ENCODE measurements around the gene KDM6B. TPM values are rescaled to one million over a fixed set of nuclear protein-coding genes. Genes with fewer than 3 reads are reported as not detected.

The KDM6B gene
- total RNA-seq, 1 donor from 2014 or later, result 46.1 TPM

DNA sequence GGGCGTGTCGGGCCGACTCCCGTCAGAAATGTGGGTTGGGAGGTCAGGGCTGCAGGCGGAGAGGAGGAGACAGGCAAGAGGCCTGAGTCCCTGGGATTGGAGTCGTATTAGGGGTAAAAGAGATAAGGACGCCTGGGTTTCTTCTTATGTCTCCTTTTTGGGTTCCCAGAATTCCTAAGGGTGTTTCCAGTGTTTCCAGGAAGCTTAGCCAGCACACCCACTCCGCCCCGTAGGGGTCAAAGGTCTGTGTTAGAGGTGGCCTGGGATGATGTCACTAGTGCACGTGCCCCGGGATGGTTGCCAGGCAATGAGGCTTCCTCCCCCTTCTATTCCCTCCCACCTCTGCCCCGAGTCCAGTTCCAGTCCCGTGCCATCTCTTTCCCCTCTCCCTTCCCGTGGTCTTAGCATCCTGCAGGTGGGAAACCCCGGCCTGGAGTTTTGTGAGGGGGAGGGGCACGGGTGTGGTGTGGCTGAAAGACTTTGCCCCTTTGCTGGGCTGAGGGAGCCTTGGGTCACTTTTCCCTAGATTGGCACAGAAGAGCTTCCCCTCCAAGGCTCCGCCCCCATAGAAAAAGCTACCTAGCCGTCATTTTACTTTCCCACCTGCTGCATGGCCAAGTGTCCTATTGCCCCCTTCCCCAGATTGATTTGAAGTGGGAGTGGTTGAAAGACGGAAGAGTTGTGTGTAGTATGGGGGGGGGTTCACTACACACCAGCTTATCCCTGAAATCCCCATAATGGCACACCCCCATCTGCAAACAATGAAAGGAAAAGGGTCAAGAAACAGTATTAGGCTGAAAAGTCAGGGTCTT is 2.8 kb downstream of the KDM6B start:
- peak overlapping the region; percentile 87 for H3K4me3 ChIP-seq
- peak; percentile 35 to 40 for ATAC-seq
- peak; percentile 91 for DNase-seq
- no peaks in the 10 kb centered on the region for H3K27me3 ChIP-seq (ENCODE audit: low read depth)
- peak overlapping the region; percentile 99 for H3K27ac ChIP-seq
- peaks cover 8% of the 10 kb centered on the region for H3K36me3 ChIP-seq
- TF ChIP-seq, protein P1, sequence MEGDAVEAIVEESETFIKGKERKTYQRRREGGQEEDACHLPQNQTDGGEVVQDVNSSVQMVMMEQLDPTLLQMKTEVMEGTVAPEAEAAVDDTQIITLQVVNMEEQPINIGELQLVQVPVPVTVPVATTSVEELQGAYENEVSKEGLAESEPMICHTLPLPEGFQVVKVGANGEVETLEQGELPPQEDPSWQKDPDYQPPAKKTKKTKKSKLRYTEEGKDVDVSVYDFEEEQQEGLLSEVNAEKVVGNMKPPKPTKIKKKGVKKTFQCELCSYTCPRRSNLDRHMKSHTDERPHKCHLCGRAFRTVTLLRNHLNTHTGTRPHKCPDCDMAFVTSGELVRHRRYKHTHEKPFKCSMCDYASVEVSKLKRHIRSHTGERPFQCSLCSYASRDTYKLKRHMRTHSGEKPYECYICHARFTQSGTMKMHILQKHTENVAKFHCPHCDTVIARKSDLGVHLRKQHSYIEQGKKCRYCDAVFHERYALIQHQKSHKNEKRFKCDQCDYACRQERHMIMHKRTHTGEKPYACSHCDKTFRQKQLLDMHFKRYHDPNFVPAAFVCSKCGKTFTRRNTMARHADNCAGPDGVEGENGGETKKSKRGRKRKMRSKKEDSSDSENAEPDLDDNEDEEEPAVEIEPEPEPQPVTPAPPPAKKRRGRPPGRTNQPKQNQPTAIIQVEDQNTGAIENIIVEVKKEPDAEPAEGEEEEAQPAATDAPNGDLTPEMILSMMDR (IDR thresholded peaks at IDR 0.05), result no peak
- H3K9me3 ChIP-seq, result no peaks in the 10 kb centered on the region
- peaks cover 45% of the 10 kb centered on the region for H3K4me1 ChIP-seq
- intact Hi-C loops (cut with DNase I), result no loop called here

DNA sequence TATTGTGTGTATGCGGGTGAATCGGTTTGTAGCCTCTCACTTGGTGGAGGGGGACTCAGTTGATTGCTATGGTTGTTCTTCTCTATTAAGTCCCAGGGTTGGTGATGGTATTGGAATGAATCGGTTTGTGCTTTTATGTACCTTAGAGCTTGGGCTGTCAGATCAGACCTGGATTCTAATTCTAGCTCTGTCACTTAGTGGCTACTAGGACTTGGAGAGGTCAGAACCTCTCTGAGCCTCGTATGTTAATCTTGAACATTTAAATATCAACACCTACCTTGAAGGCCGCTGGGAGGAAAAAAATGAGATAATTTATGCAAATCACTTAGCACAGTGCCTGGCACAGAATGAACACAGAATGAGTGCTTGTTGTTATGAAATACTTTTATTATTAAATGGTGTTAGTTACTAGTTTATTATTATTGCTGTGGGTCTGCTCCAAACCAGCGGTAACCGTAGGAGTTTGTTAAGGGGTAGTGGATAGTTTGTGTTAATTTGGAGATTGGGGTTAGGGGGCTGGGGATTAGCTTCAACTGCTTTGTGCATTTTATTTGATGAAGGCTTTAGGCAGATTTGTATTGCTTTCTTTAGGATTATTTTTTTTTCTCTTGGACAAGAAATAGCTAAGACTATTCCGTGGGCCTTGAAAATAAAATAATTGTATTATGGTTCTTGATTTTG is 3.5 kb downstream of the KDM6B start:
- Histone ChIP-seq H3K27ac (peak overlapping the region; percentile 99), H3K27me3 (ENCODE audit: low read depth) (no peaks in the 10 kb centered on the region), H3K4me3 (peak overlapping the region; percentile 87), H3K9me3 (no peaks in the 10 kb centered on the region), H3K4me1 (peaks cover 45% of the 10 kb centered on the region), H3K36me3 (peaks cover 8% of the 10 kb centered on the region)
- DNase-seq (no peak), ATAC-seq (no peak)
- TF ChIP-seq, protein P1 (IDR thresholded peaks at IDR 0.05), result no peak
- intact Hi-C loops (cut with DNase I), result no loop called here

DNA sequence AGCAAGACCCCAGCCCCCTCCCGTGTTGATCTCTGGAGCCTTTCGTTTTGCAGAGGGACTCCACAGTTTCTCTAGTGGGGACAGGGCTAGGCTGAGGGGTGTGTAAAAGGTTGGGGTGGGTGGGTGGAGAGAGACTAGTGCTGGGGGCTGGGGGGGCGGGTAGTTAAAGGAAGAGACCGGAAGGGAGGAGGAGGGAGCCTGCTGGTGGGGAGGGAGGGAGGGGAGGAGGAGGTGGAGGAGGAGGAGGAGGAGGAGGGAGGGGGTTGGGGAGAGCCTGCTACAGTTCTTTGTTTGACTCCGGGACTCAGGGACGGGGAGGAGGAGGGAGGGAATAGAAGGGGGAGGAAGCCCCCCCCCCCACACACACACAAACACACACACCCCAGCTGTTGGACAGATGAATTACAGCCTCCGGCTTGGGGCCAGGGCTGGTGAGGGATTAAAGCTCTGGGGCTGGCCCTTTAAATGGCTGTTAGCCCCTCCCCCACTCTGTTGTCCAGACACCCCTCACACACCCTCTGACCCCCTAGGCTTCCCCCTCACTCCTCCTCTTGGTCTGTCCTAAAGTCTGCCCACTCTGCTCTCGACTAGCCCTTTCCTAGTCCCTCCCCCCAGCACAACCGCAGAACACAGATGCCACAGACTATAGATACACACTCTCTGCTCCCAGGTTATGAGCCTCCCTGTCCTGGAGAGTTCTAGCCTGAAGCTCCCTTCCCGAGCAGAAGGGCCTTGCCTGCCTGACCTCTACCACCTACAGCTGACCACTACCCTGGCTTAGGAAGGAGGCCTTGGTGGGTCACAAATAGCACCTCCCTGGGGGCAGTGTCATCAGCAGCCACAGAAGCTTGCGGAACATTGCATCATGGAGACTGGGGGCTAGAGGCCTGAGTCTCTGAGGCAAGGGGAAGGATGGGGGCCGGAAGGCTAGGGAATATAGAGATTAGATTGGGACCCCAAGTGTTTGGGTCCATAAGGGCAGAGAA is 4.4 kb downstream of the KDM6B start:
- H3K27me3 ChIP-seq (ENCODE audit: low read depth), result no peaks in the 10 kb centered on the region
- H3K9me3 ChIP-seq, result no peaks in the 10 kb centered on the region
- peaks cover 45% of the 10 kb centered on the region for H3K4me1 ChIP-seq
- DNase-seq, result no peak
- no peak for ATAC-seq
- peak overlapping the region; percentile 6 for H3K4me3 ChIP-seq
- H3K36me3 ChIP-seq, result peaks cover 8% of the 10 kb centered on the region
- H3K27ac ChIP-seq, result peak overlapping the region; percentile 5
- TF ChIP-seq, protein P1 (IDR thresholded peaks at IDR 0.05), result no peak
- intact Hi-C loops (cut with DNase I), result no loop called here

DNA sequence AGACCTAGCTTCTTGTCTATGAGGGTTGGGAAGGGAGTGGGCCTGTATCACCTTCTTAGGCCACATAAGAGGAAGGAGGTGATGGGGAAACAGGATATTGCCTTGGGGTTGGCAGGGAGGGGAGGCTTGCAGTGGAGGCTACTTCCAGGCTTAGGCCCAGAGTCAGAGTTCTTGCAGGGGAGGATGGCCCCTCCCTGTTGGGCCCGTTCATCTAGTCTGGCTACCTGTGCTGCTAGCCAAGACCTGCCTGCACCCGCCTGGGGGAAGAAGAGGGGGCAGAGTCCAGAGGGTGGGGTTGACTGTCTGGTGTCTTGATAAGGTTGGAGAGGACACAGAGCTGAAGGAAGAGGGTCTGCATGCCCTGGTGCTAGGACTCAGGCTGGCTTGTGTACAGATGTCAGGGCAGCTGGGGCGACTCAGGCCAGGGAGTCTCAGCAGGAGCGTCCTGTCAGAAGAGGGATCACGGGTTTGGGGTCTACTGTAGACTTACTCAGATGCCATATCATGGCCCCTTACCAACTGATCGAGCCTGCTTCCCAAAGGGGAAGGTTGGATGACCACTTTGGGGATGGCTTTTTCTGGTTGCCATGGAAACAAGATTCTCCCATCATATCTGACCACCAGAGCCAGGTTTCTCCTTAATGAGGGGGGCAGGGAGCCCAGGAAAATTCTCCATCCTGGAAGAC is 5.3 kb downstream of the KDM6B start:
- intact Hi-C loops (cut with DNase I), result no loop called here
- peaks cover 45% of the 10 kb centered on the region for H3K4me1 ChIP-seq
- peaks cover 8% of the 10 kb centered on the region for H3K36me3 ChIP-seq
- ATAC-seq (no peak), DNase-seq (no peak)
- peak overlapping the region; percentile 6 for H3K4me3 ChIP-seq
- no peaks in the 10 kb centered on the region for H3K27me3 ChIP-seq (ENCODE audit: low read depth)
- TF ChIP-seq, protein P1 (IDR thresholded peaks at IDR 0.05), result no peak
- no peaks in the 10 kb centered on the region for H3K9me3 ChIP-seq
- peak overlapping the region; percentile 5 for H3K27ac ChIP-seq

DNA sequence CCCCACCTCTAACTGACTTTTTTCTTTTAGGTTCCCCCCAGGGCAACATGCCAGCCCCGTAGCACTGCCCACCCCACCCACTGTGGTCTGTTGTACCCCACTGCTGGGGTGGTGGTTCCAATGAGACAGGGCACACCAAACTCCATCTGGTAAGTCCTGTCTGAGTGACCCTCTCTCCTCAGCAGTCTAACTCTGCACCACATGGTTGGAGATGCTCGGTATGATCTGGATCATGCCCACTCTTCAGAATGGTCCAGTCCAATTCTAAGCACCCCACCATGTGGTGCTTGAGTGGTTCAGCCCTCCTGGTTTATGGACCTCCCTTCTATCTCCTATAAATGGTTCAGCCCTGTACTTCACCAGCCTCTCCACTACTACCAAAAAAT is 5.9 kb downstream of the KDM6B start:
- no peaks in the 10 kb centered on the region for H3K27me3 ChIP-seq (ENCODE audit: low read depth)
- H3K4me3 ChIP-seq, result no peak overlapping the region
- TF ChIP-seq, protein P1 (IDR thresholded peaks at IDR 0.05), result no peak
- H3K36me3 ChIP-seq, result peaks cover 8% of the 10 kb centered on the region
- H3K4me1 ChIP-seq, result peaks cover 45% of the 10 kb centered on the region
- no peak for ATAC-seq
- H3K27ac ChIP-seq, result no peak overlapping the region
- DNase-seq, result no peak
- intact Hi-C loops (cut with DNase I), result no loop called here
- no peaks in the 10 kb centered on the region for H3K9me3 ChIP-seq
